ENCODE data around the gene AGPAT1. TPM values are rescaled to one million over a fixed set of nuclear protein-coding genes. Genes with fewer than 3 reads are reported as not detected.

AGPAT1 gene
- total RNA-seq, 1 experiment from 2014 or later = 108 TPM

DNA sequence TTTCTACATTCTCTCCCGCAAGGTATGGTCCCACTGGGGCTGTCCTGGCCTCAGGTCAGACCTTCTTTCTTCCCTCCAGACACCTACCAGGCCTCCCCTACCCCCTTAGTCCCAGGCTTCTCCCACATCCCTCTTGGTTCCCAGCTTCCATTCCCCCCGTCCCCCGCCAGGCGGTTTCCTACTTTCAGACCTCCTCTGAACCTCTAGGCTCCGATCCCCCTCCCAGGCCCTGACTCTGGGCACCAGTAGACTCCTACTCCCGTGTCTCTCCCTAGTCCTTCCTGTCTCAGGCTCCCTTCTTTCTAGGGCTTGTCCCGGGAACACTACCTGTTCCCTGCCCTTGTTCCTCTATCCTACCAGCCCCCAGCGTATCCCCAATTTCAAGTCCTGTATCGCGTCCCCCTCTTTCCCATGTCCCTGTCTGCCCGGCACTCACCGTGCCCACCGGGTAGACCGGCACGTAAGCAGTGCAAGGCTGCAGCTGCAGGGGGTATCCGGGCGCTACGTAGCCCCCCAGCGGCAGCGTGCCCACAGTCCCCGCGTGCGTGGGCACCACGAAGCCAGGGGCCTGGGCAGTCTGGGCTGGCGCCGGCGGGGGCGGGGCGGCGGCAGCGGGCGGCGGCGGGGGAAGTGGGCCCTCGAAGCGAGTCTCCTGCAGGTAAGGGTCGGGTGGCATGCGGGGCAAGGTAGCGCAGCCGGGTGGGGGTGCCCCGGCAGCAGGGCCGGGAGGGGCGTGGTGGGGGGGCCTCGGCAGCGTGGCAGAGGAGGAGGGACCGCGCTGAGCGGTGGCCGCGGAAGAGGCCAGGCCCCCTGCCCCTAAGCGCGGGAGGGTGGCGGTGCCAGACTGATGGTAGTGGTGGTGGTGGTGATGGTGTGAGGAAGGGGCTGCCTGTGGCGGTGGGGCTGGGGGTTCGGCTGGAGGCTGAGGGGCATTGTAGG lies 25.7 kb downstream of the AGPAT1 start:
- no peaks in the 10 kb centered on the region for H3K27me3 ChIP-seq (replicated peaks; ENCODE audit: insufficient read depth, low read depth, low read length, poor library complexity)
- ChIA-PET CTCF (no interaction called here), POLR2A (ENCODE audit: low non-redundant PET) (no interaction called here)
- intact Hi-C loops (cut with micrococcal nuclease; ENCODE audit: unreplicated experiment) = no loop called here
- TF ChIP-seq EZH2 (IDR thresholded peaks at IDR 0.05; ENCODE audit: borderline replicate concordance, low read depth, low read length, poor library complexity, severe bottlenecking) = no peak
- TF ChIP-seq, protein P1, sequence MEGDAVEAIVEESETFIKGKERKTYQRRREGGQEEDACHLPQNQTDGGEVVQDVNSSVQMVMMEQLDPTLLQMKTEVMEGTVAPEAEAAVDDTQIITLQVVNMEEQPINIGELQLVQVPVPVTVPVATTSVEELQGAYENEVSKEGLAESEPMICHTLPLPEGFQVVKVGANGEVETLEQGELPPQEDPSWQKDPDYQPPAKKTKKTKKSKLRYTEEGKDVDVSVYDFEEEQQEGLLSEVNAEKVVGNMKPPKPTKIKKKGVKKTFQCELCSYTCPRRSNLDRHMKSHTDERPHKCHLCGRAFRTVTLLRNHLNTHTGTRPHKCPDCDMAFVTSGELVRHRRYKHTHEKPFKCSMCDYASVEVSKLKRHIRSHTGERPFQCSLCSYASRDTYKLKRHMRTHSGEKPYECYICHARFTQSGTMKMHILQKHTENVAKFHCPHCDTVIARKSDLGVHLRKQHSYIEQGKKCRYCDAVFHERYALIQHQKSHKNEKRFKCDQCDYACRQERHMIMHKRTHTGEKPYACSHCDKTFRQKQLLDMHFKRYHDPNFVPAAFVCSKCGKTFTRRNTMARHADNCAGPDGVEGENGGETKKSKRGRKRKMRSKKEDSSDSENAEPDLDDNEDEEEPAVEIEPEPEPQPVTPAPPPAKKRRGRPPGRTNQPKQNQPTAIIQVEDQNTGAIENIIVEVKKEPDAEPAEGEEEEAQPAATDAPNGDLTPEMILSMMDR (conservative IDR thresholded peaks at IDR 0.05; ENCODE audit: low read depth, low read length) = no peak
- H3K9me3 ChIP-seq (ENCODE audit: low read depth, low read length, poor library complexity, severe bottlenecking) = no peaks in the 10 kb centered on the region
- BruUV-seq (replicated peaks) = no TSS peak
- H3K27ac ChIP-seq (ENCODE audit: low read depth, low read length, poor library complexity, severe bottlenecking) = no peak overlapping the region
- peaks cover 22% of the 10 kb centered on the region for H3K4me1 ChIP-seq (ENCODE audit: insufficient read depth, low read length, poor library complexity, severe bottlenecking)
- DNase-seq (ENCODE audit: low spot score) = no peak
- no peak overlapping the region for H3K4me3 ChIP-seq (ENCODE audit: low read depth, low read length, poor library complexity, severe bottlenecking)
- H3K36me3 ChIP-seq (ENCODE audit: insufficient read depth, low read length, poor library complexity, severe bottlenecking) = no peaks in the 10 kb centered on the region

DNA sequence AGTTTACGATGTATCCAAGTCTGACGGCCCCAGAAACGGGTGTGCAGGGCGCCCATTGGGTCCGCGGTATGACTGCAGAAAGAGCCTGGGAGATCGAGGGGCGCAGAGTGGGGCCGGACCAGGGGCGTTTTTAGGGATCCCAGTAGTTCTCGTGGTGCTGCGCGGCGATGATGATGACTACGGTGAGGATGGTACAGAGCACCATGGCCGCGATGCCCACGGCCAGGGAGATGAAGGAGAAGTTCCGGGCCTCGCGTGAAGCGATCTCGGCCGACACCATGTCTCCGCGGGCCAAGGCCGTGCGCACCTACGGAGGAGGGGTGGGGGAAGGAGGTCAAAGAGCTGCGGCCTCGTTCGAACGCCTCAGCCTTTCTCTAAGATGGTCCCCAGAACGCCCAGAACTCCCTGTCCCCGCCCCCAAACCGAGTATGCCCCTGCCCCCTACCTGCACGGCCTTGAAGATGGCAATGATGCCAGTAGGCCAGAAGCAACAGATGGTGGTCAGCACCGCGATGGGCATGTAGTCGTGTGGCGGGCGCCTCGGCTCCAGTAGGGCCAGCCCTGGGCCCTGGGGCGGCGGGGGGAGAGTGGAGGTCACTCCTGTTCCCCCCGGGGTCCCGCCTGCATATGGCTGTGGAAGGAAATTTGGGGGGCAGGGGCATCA lies 26.7 kb downstream of the AGPAT1 start:
- intact Hi-C loops (cut with micrococcal nuclease; ENCODE audit: unreplicated experiment) = no loop called here
- Histone ChIP-seq H3K9me3 (ENCODE audit: low read depth, low read length, poor library complexity, severe bottlenecking) (no peaks in the 10 kb centered on the region), H3K4me3 (ENCODE audit: low read depth, low read length, poor library complexity, severe bottlenecking) (no peak overlapping the region), H3K27me3 (replicated peaks; ENCODE audit: insufficient read depth, low read depth, low read length, poor library complexity) (no peaks in the 10 kb centered on the region), H3K4me1 (ENCODE audit: insufficient read depth, low read length, poor library complexity, severe bottlenecking) (peaks cover 17% of the 10 kb centered on the region), H3K27ac (ENCODE audit: low read depth, low read length, poor library complexity, severe bottlenecking) (no peak overlapping the region), H3K36me3 (ENCODE audit: insufficient read depth, low read length, poor library complexity, severe bottlenecking) (no peaks in the 10 kb centered on the region)
- no TSS peak for BruUV-seq (replicated peaks)
- POLR2A ChIA-PET (ENCODE audit: low non-redundant PET) = no interaction called here
- DNase-seq (ENCODE audit: low spot score) = no peak
- CTCF ChIA-PET = no interaction called here
- TF ChIP-seq EZH2 (IDR thresholded peaks at IDR 0.05; ENCODE audit: borderline replicate concordance, low read depth, low read length, poor library complexity, severe bottlenecking) = no peak
- TF ChIP-seq, protein P1 (conservative IDR thresholded peaks at IDR 0.05; ENCODE audit: low read depth, low read length) = no peak

DNA sequence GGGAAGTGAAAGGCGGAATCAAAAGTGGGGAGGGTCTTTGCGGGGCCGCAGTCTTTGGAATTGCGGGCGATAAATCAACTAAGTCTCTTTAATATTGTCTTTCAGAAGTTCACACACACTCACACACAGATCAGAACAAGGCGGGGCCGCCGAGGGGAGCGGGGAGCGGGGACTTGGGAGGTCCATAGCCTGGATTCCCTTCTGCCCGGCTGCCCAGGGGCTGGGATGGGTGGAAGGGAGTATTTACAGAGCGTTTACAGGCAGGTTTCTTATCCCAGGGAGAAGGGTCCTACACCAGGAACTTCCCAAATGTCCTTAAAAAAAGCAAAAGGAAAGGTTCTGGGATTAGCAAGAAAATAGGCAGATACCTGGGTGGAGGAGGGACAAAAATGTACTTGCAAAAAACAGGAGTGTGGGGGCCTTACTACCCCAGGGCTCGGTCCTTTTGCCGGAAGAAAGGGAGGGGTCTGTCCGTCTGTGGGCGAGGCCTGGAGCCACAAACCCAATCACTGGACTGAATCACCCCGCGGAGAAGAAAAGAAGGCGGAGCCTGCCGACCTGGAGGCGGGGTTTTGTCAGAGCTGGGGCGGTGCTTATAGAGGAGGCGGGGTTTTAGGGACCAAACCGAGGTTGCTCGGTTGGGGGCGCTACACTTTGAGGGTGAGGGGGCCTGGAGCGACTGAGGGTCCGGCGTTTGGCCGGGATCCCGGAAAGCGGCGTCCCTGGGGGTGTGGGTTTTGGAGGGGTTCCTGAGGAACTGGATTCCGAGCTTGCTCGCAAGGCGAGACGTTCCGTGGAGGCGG lies 27.4 kb downstream of the AGPAT1 start:
- Histone ChIP-seq H3K27me3 (replicated peaks; ENCODE audit: insufficient read depth, low read depth, low read length, poor library complexity) (no peaks in the 10 kb centered on the region), H3K36me3 (ENCODE audit: insufficient read depth, low read length, poor library complexity, severe bottlenecking) (no peaks in the 10 kb centered on the region), H3K27ac (ENCODE audit: low read depth, low read length, poor library complexity, severe bottlenecking) (no peak overlapping the region), H3K4me3 (ENCODE audit: low read depth, low read length, poor library complexity, severe bottlenecking) (no peak overlapping the region), H3K4me1 (ENCODE audit: insufficient read depth, low read length, poor library complexity, severe bottlenecking) (peaks cover 17% of the 10 kb centered on the region), H3K9me3 (ENCODE audit: low read depth, low read length, poor library complexity, severe bottlenecking) (no peaks in the 10 kb centered on the region)
- no peak for DNase-seq (ENCODE audit: low spot score)
- no TSS peak for BruUV-seq (replicated peaks)
- ChIA-PET CTCF (no interaction called here), POLR2A (ENCODE audit: low non-redundant PET) (no interaction called here)
- TF ChIP-seq, protein P1 (conservative IDR thresholded peaks at IDR 0.05; ENCODE audit: low read depth, low read length) = no peak
- intact Hi-C loops (cut with micrococcal nuclease; ENCODE audit: unreplicated experiment) = no loop called here
